Testis (tissue), 3 donors: Measurements from ENCODE around the gene IMMP2L. TPM values are rescaled to one million over a fixed set of nuclear protein-coding genes. Genes with fewer than 3 reads are reported as not detected.
A peak's percentile ranks its signal among the peaks of the same experiment; 100 is the strongest.

ENCODE experiments used
- DNase-seq: peaks from one replicate; pipeline ENCODE4 v3.0.0-alpha.2; 2019
- H3K27ac ChIP-seq, 2 donors: fragments of 200-600 bp; sonication (generic); one replicate each; pipeline ENCODE4 v1.5.1; 2019
- H3K27me3 ChIP-seq: fragments of 200-600 bp; sonication (generic); one replicate; pipeline ENCODE4 v1.5.1; 2019
- H3K36me3 ChIP-seq: fragments of 200-600 bp; sonication (generic); one replicate; pipeline ENCODE4 v1.5.1; 2017; ENCODE audit warnings: low read depth; ENCODE audit errors: missing control alignments
- H3K4me1 ChIP-seq: fragments of 200-600 bp; sonication (generic); one replicate; pipeline ENCODE4 v1.5.1; 2019
- H3K4me3 ChIP-seq, 2 donors: fragments of 200-600 bp; sonication (generic); one replicate each; pipeline ENCODE4 v1.5.1; 2017 to 2019
- H3K9me3 ChIP-seq: fragments of 200-600 bp; sonication (generic); one replicate; pipeline ENCODE4 v1.5.1; 2017
- POLR2A ChIP-seq: fragments of 450-650 bp; IDR thresholded peaks from one replicate; pipeline ENCODE4 v1.6.1; 2017; ENCODE audit warnings: antibody characterized with exemption, mild to moderate bottlenecking, moderate library complexity
- WGBS, 2 donors: methylation state at CpG; one replicate each; pipeline ENCODE4 v1.1.5; 2018; 5-methylcytosine and 5-hydroxymethylcytosine counted together
- intact Hi-C: fragments of 100-400 bp; cut with DNase I; formaldehyde crosslinking; loops from one replicate; pipeline ENCODE4 v1.15.1; 2023; ENCODE audit warnings: low total_unique reads
- polyA plus RNA-seq: library from polyadenylated mRNA; stranded (reverse); fragments of 350-450 nt; fragmentation: Illumina TruSeq; extraction: RNeasy Lipid Tissue Mini Kit (QIAGEN cat#74804); gene quantifications from one replicate; pipeline ENCODE4 v1.2.3, GENCODE V29; 2014; ENCODE audit warnings: low read depth, low replicate concordance; ENCODE audit not compliant: insufficient read depth
- total RNA-seq, 2 donors: library from RNA; depleted of rRNA; stranded (reverse); fragments of >200 nt; gene quantifications; one replicate each; pipeline ENCODE4 v1.2.3, GENCODE V29; 2016
- TF ChIP-seq, protein P1 (sequence below), 3 experiments: fragments of 450-650 bp in 2 of 3; fragments of 200-600 bp in 1 of 3; sonication (generic) in 1 of 3; IDR thresholded peaks; one replicate each; pipeline ENCODE4 v1.5.1; 2016 to 2019; ENCODE audit warnings: antibody characterized with exemption in 3 of 3, mild to moderate bottlenecking in 2 of 3, moderate library complexity in 1 of 3

The IMMP2L gene
- total and polyA plus RNA-seq, 3 donors from 2014 or later, result 10.7 to 12.4 (median 11.2) TPM

DNA sequence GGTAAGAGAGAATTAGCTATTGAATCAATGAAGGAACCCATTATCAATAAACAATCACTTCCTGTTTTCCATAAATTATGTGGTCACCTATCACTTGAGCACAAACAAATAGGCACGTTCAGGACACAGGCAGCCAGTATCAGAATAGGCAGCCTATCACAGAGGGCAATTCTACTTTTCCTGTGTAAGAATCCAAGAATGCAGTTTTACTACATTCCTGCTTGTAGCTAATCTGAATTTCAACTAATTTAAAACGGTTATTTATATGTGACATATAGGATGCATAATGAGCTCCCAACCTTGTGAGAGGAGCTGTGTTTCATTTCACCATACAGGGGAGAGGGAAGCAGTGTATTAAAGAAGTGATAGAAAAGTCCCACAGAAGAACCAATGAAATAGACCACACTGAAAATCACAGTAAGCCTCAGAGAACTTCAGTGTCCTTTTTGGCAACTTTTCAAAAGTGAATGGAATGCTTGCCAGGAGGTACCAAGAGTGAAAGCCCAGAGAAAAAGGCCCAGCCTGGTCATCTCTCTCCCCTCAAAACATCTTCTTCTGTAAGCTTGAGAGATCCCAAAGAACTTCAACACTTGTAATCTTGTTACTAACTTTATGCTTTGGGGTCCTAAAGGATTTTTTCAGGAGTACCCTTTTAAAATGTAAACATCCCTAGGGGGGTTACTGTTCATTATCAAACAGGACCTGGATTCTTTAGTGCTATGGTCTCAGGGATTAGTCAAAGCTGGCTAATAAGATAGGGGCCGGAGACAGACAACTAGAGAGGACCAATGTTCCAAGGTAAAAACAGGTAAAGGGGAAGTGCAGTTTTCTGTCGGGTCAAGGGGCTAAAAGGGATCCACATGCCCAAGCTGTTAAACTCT, 1.3 kb downstream of the IMMP2L start:
- H3K4me1 ChIP-seq, result peaks cover 9% of the 10 kb centered on the region
- peak overlapping the region; percentile 83 to 90 for H3K4me3 ChIP-seq
- no peaks in the 10 kb centered on the region for H3K9me3 ChIP-seq
- no peaks in the 10 kb centered on the region for H3K36me3 ChIP-seq
- peak overlapping the region; percentile 92 to 94 for H3K27ac ChIP-seq
- TF ChIP-seq, protein P1, sequence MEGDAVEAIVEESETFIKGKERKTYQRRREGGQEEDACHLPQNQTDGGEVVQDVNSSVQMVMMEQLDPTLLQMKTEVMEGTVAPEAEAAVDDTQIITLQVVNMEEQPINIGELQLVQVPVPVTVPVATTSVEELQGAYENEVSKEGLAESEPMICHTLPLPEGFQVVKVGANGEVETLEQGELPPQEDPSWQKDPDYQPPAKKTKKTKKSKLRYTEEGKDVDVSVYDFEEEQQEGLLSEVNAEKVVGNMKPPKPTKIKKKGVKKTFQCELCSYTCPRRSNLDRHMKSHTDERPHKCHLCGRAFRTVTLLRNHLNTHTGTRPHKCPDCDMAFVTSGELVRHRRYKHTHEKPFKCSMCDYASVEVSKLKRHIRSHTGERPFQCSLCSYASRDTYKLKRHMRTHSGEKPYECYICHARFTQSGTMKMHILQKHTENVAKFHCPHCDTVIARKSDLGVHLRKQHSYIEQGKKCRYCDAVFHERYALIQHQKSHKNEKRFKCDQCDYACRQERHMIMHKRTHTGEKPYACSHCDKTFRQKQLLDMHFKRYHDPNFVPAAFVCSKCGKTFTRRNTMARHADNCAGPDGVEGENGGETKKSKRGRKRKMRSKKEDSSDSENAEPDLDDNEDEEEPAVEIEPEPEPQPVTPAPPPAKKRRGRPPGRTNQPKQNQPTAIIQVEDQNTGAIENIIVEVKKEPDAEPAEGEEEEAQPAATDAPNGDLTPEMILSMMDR (IDR thresholded peaks at IDR 0.05), result no peak
- TF ChIP-seq POLR2A, result no peak
- DNase-seq, result no peak
- 18 to 25% methylated on average over 4 of the region's 4 CpGs for WGBS, 2 donors
- no peaks in the 10 kb centered on the region for H3K27me3 ChIP-seq
- intact Hi-C loops, result no loop called here

DNA sequence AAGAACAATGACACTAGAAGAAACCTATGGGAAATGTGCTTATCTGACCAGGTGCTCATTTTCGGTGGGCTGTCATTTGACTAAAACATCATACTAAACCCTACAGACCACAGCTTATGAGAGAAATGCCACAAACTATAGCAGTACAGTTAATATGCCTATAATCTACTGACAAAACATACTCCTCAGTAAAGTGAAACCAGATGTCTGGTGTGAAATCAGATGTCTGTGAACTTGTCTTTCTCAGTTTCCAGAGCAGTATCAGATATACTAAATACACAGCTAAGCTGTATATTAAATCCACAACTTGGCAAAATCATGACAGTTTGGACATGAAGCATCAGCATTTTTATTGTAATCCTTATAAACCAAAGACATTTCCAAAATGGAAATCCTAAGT, 3.3 kb downstream of the IMMP2L start:
- 88 to 92% methylated on average over 1 of the region's 1 CpG for WGBS, 2 donors

DNA sequence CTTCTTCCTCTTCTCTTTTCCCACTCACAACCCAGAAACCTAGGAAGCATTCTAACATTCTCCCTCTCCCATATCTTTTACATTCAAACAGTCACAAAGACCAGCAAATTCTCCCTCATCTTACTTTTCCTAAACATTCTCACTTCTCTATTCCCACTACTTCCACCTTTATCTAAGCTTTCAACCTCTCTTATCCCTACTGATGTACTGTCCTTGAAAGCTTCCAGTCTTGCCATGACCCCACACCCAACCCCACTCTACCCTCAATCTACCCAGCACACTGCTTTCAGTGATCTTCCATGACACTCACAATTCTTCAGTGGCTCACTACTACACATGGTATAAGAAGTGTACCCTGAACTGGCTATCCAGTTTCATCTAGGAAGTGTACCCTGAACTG, 5.3 kb downstream of the IMMP2L start:
- Histone ChIP-seq H3K36me3 (no peaks in the 10 kb centered on the region), H3K9me3 (no peaks in the 10 kb centered on the region), H3K4me3 (no peak overlapping the region), H3K4me1 (peaks cover 9% of the 10 kb centered on the region), H3K27ac (no peak overlapping the region), H3K27me3 (no peaks in the 10 kb centered on the region)
- intact Hi-C loops, result no loop called here
- TF ChIP-seq, protein P1 (IDR thresholded peaks at IDR 0.05), result no peak
- TF ChIP-seq POLR2A, result no peak
- DNase-seq, result no peak

More for the DNA sequence above, 3.3 kb downstream of the IMMP2L start:
- Histone ChIP-seq H3K9me3 (no peaks in the 10 kb centered on the region), H3K4me1 (peaks cover 9% of the 10 kb centered on the region), H3K4me3 (no peak overlapping the region), H3K27me3 (no peaks in the 10 kb centered on the region), H3K27ac (no peak overlapping the region), H3K36me3 (no peaks in the 10 kb centered on the region)
- intact Hi-C loops, result no loop called here
- no peak for DNase-seq
- TF ChIP-seq, protein P1 (IDR thresholded peaks at IDR 0.05), result no peak
- TF ChIP-seq POLR2A, result no peak

DNA sequence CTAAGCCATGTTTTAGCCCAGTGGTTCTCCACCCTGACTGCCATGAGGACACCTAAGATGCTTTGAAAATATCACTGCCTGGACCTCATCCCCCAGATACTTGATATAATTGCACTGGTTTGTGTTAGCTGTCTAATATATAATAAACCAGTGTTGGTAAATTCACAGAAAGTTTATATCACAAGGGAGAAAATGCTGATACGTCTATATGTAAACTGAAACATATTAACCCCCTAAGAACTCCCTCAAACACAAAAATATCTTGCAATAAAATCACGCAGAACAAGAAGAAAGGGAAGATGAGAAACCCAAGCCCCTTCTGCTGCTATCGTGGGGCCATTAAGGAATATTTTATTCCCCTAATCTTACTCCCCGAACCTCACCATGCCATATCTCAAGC, 8.2 kb downstream of the IMMP2L start:
- Histone ChIP-seq H3K36me3 (no peaks in the 10 kb centered on the region), H3K4me3 (no peak overlapping the region), H3K27me3 (no peaks in the 10 kb centered on the region), H3K9me3 (no peaks in the 10 kb centered on the region), H3K27ac (no peak overlapping the region), H3K4me1 (no peaks in the 10 kb centered on the region)
- 64 to 92% methylated on average over 4 of the region's 4 CpGs for WGBS, 2 donors
- TF ChIP-seq, protein P1 (IDR thresholded peaks at IDR 0.05), result no peak
- no peak for TF ChIP-seq POLR2A
- intact Hi-C loops, result no loop called here
- DNase-seq, result no peak

DNA sequence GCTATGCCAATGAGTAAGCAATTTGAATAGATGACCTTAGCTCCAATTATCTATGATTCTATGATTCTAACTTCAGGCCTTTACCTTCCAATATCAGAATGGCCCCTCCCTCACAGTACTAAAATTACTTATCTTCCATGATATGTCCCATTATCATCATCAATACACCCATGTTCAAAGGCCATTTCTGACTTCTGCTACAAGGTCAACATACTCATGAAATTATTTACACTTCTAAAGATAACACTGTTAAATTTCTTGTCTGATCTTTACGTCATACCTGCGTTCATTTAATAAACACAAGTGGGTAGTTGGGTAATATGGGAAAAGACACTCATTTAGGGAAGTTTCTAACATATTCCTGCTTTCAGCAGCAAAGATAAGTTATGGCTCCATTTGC, 21.2 kb downstream of the IMMP2L start:
- intact Hi-C loops, result no loop called here
- H3K4me3 ChIP-seq, result no peak overlapping the region
- H3K36me3 ChIP-seq, result no peaks in the 10 kb centered on the region
- no peak overlapping the region for H3K27ac ChIP-seq
- no peaks in the 10 kb centered on the region for H3K4me1 ChIP-seq
- no peaks in the 10 kb centered on the region for H3K9me3 ChIP-seq
- 95 to 99% methylated on average over 2 of the region's 2 CpGs for WGBS, 2 donors
- no peak for TF ChIP-seq POLR2A
- TF ChIP-seq, protein P1 (IDR thresholded peaks at IDR 0.05), result no peak
- H3K27me3 ChIP-seq, result no peaks in the 10 kb centered on the region
- no peak for DNase-seq
